Measurements from ENCODE around the gene ZFP36.

The ZFP36 gene

DNA sequence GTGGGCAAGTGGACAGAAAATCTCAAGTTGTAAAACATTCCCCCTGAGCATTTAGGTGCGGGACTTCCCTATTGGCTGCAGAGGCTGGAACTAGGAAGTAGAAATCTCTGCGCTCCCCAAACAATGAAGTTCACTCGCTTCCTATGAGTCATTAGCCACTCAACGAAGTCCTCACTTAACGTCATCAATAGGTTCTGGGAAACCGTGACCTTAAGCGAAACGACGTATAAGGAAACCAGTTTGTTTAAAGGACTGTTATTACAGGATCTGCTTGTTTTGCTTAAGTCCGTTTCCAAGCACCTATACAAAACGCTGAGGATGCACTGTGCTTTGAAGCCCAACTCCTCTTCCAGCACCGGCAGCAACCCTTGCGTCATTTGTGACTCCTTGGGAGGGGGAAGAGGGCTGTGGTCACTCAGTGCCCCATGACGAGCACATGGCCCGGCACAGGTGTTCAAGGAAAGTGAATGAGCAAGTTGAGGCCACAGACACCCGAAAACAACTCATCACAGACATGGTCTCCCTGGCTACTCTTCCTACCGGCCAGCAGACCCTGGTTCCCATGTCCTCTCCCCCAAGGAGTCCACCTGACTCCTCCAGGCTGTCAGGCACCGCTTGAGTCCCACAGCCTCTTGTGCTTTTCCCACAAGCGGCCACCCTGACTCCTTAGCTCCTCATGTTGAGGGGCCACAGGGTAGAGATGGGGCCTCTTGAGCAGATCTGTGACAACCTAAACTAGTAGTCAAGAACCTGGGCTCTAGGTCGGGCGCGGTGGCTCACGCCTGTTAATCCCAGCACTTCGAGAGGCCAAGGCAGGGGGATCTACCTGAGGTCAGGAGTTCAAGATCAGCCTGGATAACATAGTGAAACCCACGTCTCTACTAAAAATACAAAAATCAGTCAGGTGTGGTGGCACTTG is 24.3 kb downstream of the ZFP36 start:
- no peak for TF ChIP-seq GATA2 (IDR thresholded peaks at IDR 0.05; ENCODE audit: low read depth, low read length)

DNA sequence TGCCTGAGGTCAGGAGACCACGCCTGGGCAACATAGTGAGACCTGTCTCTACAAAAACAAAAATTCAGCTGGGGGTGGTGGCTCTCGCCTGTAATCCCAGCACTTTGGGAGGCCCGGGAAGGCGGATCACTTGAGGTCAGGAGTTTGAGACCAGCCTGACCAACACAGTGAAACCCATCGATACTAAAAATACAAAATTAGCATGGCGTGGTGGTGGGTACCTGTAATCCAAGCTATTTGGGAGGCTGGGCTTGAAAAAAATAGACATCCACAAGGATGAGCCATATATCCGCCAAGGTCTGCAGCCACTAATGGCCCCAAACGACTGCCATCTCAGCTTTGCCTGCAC is 26.0 kb downstream of the ZFP36 start:
- no peak for TF ChIP-seq GATA3 (IDR thresholded peaks at IDR 0.05; ENCODE audit: low read depth, low read length)
- no peak for TF ChIP-seq GATA2 (IDR thresholded peaks at IDR 0.05; ENCODE audit: low read depth, low read length)

DNA sequence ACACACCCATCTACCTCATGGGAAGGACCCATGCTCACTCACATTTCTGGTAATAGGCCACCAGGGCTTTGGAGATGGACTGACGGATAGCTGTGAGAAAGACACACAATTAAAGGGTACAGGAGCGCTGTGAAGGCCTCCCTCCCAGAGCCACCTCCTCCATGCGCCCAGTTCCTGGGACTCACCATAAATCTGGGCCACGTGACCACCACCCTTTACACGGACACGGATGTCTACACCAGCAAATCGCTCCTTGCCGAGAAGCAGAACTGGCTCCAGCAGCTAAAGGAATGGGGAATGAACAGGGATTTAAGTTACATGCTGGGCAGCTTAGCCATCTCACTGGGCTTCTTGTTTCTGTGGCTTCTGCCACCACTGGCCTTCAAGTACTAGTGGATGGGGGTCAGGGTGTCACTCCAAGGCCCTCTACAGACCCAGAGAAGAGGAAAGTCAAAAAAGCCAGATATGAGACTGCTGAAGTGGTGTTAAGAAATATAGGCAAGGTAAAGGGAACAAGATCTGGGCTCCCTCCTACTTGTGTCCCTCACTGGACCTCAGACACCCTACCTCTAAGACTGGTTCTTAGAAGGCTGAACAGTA is 26.9 kb downstream of the ZFP36 start:
- no peak for TF ChIP-seq GATA3 (IDR thresholded peaks at IDR 0.05; ENCODE audit: low read depth, low read length)
- no peak for TF ChIP-seq GATA2 (IDR thresholded peaks at IDR 0.05; ENCODE audit: low read depth, low read length)

DNA sequence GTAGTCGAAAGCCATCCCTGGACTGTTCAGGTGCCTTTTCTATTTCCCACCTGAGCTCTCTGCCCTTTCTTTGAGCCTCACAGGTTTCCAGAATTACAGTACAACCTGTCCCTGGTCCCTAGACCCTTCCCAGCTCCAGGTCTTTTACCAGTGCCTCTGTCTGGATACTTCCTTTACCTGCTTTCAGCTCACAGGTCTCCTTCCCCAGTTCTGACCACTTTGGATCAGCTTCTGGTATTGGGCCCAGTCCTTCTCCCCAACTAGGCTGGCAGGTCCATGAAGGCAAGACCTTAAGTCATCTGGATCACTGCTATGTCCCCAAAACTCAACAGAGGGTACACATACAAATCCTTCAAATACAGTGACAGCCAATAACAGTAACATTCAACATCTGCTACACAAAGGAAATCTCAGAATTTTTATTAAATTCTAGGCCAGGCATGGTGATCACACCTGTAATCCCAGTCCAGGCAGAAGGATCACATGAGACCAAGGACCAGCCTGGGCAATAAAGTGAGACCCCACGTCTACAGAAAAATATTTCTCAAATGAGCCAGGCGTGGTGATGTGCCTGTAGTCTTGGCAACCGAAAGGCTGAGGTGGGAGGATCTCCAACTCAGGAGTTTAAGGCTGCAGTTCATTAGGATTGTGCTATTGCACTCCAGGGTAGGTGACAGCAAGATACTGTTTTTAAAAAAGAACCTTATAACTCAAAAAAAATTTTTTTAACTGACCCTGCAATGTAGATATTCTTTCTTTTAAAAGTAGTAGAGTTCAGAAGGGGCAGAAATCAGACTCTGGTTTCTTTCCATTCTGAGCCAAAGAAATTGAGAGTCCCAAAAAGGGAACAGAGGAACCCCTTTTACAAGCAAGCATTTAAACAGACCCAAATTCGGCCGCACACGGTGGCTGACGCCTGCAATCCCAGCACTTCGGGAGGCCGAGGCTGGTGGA is 27.8 kb downstream of the ZFP36 start:
- TF ChIP-seq GATA3 (IDR thresholded peaks at IDR 0.05; ENCODE audit: low read depth, low read length): no peak

DNA sequence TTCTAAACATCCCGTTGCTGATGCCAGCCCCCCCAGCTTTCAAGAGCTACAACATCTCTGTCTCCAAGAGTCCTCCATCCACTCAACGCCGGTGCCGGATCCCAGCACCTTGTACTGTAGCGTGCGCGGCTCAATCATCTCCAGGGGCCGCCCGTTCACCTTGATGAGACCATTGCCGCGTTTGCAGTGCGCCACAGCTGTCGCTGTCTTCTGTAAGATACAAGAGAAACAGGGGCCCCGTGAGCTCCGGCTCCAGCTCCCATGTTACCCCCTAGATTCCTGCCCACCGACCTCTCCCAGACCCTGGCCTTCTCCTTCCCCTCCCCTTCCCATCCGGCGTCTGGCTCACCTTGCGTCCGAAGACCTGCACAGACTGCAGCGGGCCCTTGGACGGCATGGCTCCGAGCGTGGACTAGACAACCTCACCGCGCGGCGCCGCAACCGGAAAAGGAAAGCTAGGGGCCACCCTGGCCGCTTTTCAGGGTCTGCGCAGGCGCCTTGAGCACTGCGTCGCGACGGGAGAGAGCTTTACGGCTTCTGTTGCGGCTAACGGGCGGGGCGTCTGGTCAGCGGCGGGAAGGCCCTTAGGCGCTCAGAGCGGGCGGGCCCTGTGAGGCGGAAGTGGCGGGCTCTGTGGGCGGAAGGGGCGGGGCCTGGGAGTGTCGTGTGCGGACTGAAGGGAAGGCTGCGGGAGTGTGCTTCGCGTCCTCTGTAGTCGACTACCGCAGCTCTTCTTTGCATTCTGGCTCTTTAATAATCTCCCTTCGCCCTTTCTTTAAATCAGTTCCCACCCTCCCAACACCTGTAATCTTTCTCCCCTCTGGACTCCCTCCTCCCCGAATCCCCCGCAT is 29.1 kb downstream of the ZFP36 start, which contains the start of gene RPS16:
Gene RPS16 (minus strand): TSS at position 451 of the 851 bp plus-strand sequence. CDS start 54 bp downstream, at position 397.
- TF ChIP-seq GATA2 (IDR thresholded peaks at IDR 0.05; ENCODE audit: low read depth, low read length): no peak
- TF ChIP-seq GATA3 (IDR thresholded peaks at IDR 0.05; ENCODE audit: low read depth, low read length): no peak

DNA sequence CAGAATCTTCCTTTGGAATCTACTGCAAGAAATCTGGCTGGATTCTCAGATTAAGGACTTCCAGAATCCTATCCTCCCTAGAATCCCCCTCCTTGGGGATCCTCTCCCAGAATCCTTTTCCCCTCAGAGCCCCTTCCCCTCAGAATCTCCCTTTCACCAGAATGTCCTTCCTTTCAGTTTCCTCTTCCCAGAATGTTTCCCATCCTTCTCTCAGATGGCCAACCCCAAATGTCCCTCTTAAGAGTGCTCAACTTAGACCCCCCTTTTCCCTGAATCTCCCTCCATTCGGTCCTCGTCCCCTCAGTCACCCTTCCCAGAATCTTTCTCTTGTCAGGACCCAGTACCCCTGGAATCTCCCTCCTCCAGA is 29.7 kb downstream of the ZFP36 start:
- no peak for TF ChIP-seq GATA2 (IDR thresholded peaks at IDR 0.05; ENCODE audit: low read depth, low read length)

DNA sequence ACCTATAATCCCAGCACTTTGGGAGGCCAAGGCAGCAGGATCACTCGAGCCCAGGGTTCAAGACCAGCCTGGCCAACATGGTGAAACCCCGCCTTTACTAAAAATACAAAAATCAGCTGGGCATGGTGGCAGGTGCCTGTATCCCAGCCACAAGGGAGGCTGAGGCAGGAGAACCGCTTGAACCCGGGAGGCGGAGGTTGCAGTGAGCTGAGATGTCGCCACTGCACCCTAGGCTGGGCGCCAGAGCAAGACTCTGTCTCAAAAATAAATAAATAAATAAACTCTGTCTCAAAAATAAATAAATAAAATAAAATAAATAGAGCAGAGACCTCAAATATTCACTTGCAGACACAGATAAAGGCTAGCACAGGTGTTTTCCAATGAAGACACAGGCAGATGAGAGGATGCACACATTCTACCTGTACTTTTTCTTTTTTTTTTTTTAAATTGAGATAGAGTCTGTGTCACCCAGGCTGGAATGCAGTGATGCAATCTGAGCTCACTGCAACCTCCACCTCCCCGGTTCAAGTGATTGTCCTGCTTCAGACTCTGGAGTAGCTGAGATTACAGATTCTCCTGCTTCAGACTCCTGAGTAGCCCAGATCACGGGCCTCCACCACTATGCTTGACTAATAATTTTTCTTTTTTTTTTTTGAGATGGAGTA is 31.8 kb downstream of the ZFP36 start:
- TF ChIP-seq GATA2 (IDR thresholded peaks at IDR 0.05; ENCODE audit: low read depth, low read length) (no peak), GATA3 (IDR thresholded peaks at IDR 0.05; ENCODE audit: low read depth, low read length) (no peak)

DNA sequence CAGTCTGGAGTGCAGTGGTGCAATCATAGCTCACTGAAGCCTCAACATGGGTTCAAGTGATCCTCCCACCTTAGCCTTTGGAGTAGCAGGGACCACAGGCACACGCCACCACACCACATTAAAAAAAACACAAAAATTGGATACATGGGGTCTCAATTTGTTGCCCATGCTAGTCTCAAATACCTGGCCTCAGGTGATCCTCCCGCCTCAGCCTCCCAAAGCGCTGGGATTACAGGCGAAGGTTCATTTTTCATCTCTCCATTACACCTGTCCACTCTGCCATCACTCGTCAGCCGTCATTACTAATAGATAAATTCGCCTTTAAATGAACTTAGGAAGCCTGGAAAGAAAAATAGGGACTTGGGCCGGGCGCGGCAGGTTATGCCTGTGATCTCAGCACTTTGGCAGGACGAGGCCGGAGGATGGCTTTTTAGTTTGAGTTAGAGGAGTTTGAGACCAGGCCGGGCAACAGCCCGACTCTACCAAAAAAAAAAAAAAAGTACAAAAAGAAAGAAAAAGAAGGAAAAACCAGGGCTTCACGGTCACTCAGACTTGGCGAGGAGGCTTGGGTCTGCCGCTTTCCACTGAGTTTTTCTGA is 38.0 kb downstream of the ZFP36 start:
- no peak for TF ChIP-seq GATA2 (IDR thresholded peaks at IDR 0.05; ENCODE audit: low read depth, low read length)
- no peak for TF ChIP-seq GATA3 (IDR thresholded peaks at IDR 0.05; ENCODE audit: low read depth, low read length)

DNA sequence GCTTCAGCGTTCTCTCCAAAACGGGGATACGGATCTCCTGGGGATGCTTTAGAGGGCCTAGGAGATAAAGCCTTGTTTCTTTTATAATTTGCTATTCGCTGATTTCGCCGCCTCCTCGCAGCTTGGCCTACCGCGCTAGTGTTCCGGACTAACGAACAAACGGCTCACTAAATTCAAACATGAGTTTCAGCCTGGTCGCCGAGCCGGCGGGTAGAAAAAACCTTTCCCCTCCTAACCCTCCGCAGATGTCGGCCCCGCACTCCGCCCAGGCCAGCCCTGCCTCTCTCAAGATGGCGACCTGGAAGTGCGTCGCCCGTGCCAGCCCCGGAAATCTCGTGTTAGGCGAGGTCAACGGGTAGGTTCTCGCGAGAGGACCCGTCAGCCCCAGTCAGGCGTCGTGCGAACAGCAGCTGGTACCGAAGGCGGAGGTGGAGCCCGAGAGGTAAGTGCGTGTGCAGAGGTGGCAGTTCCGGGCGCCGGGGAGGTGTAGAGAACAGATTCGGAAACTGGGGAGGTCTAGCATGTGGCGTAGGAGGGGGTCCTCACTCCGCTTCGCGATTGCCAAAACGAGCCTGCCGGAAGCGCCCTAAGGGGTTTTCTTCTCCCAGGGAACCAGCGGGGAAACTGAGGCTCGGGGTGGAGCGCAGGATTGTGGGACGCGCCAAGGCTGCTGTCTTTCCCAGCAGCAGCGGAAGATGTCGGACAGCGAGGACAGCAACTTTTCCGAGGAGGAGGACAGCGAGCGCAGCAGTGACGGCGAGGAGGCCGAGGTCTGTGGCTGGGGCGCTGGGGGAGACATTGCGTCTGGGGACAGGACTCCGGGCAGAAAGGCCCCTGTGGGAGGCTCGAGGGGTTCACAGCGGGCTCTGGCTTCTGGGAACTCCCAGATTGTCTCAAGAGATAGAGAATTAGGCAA is 38.8 kb downstream of the ZFP36 start, which contains the start of gene SUPT5H:
Gene SUPT5H (plus strand): TSS at position 387 of the 916 bp plus-strand sequence. CDS start 309 bp downstream, at position 696.
- TF ChIP-seq GATA3 (IDR thresholded peaks at IDR 0.05; ENCODE audit: low read depth, low read length) (no peak), GATA2 (IDR thresholded peaks at IDR 0.05; ENCODE audit: low read depth, low read length) (0 out of 2 replicates have a peak, but pooled peaks have one; percentile 28)

DNA sequence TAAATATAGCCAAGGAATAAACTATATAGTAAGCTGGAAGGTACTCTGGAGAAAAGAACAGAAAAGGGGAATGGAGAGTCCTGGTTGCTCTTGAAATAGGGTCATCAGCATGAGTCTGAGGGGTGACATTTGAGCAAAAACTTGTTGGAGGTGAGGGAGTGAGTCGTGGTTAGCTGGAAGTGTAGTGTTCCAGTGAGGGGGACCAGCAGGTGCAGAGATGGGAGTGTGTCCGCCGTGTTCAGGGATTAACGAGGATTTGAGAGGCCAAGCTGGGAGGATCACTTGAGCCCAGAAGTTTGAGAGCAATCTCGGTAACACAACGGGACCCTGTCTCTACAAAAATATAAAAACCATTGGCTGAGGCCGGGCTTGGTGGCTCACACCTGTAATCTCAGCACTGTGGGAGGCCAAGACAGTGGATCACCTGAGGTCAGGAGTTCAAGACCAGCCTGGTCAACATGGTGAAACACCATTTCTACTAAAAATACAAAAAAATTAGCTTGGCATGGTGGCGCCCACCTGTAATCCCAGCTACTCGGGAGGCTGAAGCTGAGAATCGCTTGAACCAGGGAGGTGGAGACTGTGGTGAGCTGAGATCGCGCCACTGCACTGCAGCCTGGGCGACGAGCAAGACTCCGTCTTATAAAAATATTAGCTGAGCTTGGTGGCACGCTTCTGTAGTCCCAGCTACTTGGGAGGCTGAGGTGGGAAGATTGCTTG is 39.9 kb downstream of the ZFP36 start:
- TF ChIP-seq GATA2 (IDR thresholded peaks at IDR 0.05; ENCODE audit: low read depth, low read length): no peak
- no peak for TF ChIP-seq GATA3 (IDR thresholded peaks at IDR 0.05; ENCODE audit: low read depth, low read length)

DNA sequence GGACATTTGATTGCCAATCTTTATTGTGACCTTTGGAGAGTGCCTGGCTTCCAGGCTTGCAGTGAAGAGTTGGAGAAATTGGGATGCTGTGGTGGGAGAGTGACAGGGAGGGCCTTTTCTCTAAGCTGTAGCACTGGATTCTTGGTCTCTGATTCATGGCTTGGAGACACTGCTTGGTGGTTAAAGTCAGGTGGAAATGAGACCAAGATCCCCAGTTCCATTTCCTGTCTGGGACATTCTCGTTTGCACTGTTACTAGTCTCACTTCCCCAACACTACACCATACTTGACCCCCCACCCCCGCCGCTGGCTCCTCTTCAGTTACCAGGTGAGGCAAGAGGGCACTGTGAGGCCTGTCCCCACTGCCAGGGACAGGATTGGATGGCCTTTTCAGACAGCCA is 41.6 kb downstream of the ZFP36 start:
- TF ChIP-seq GATA2 (IDR thresholded peaks at IDR 0.05; ENCODE audit: low read depth, low read length) (no peak), GATA3 (IDR thresholded peaks at IDR 0.05; ENCODE audit: low read depth, low read length) (no peak)

Measured in SH-SY5Y (cell line).